ENCODE measurements around the gene G6PC3.
A peak's percentile ranks its signal among the peaks of the same experiment; 100 is the strongest.
"Not testable (repeated sequence)": the region's sequence is repeated elsewhere in the genome, so short reads cannot be mapped to it uniquely, and the experiment has no call there.

G6PC3 gene

DNA sequence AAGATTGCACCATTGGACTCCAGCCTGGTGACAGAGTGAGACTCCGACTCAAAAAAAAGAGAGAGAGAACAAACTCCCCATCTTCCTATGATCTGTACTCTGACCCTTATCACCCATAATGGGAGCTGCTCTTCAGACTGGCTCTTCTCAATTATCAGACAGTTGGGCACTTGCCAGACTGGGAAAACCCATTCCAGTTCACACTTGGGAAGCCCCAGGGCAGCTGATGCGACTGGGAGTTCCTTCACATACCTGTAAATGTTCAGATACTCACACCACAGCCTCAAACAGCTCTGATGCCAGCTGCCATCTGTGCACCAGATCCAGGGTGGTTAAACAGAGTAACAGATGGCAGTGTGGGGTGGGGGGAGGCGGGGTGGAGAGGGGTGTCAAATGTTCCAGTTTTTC, 31.9 kb upstream of the G6PC3 start:
- H3K27me3 ChIP-seq (ENCODE audit: control insufficient read depth in 1 of 2, insufficient read depth in 2 of 2, low read length in 2 of 2), result no peaks in the 10 kb centered on the region
- H3K4me1 ChIP-seq (ENCODE audit: insufficient read depth, low read length), result peaks cover 31% of the 10 kb centered on the region
- no peak overlapping the region for H3K4me3 ChIP-seq (ENCODE audit: low read depth in 1 of 2, low read length in 2 of 2)
- H3K27ac ChIP-seq (ENCODE audit: low read depth, low read length), result no peak overlapping the region
- H3K9ac ChIP-seq (ENCODE audit: low read length), result no peak overlapping the region
- H3K36me3 ChIP-seq (ENCODE audit: insufficient read depth, low read length), result peaks cover 34% of the 10 kb centered on the region
- no peaks in the 10 kb centered on the region for H3K9me3 ChIP-seq (ENCODE audit: low read length)

DNA sequence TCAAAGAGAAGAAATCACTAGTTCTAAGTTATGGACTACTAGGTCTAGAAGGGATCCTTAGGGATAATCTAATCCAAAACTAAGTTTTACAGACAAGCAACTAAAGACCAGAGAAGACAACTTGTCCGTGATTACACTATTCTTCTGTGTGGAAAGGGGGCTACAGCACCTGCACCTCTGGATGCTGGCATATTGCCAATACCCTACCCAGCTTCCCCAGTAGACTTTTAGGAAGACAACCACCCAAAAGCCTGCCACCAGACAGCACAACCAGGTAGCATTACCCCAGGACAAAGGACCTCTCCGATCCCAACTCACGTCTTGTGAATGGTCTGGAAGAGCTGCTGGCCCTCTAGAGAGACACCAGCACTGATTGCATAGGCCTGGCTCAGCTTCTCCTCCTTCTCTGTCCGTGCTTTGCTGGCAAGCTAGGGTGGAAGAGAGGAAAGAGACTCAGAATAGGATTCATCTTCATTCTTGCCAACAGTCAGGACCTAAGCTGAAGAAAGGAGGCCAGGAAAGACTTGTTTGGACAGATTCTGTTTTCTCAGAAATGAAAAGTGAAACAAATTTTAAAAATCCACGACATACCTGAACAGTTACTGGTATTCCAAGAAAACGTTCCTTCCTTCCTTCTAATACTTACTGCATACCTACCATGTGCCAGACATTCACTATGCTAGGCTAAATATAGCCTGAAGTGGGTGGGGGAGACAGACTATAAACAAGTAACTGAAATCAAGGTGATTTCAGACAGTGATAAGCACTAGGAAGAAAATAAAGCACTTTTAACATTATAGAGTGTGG, 30.5 kb upstream of the G6PC3 start:
- Histone ChIP-seq H3K9ac (ENCODE audit: low read length) (peak overlapping the region; percentile 37), H3K9me3 (ENCODE audit: low read length) (no peaks in the 10 kb centered on the region), H3K36me3 (ENCODE audit: insufficient read depth, low read length) (peaks cover 26% of the 10 kb centered on the region), H3K27me3 (ENCODE audit: control insufficient read depth in 1 of 2, insufficient read depth in 2 of 2, low read length in 2 of 2) (no peaks in the 10 kb centered on the region), H3K27ac (ENCODE audit: low read depth, low read length) (peak overlapping the region; percentile 17), H3K4me3 (ENCODE audit: low read depth in 1 of 2, low read length in 2 of 2) (no peak overlapping the region), H3K4me1 (ENCODE audit: insufficient read depth, low read length) (peaks cover 40% of the 10 kb centered on the region)

DNA sequence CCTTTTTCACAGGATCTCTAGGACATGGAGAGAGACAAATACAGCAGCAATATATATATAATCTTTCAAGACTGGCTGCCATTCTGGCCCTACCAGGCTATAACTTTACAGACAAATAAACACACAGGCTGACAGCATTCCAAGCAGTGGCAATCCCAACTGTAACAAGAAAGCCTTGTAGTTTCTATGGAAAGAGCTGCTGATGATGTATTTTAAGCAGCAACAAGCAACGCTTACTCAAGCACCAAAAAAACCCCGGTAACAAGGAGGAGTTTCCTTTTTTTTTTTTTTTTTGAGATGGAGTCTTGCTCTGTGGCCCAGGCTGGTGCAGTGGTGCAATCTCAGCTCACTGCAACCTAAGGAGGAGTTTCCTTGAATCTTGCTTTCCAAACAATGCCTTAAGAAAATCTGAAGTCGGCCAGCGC, 27.3 kb upstream of the G6PC3 start:
- Histone ChIP-seq H3K27me3 (ENCODE audit: control insufficient read depth in 1 of 2, insufficient read depth in 2 of 2, low read length in 2 of 2) (no peaks in the 10 kb centered on the region), H3K9me3 (ENCODE audit: low read length) (no peaks in the 10 kb centered on the region), H3K36me3 (ENCODE audit: insufficient read depth, low read length) (peaks cover 6% of the 10 kb centered on the region), H3K4me1 (ENCODE audit: insufficient read depth, low read length) (peaks cover 40% of the 10 kb centered on the region), H3K27ac (ENCODE audit: low read depth, low read length) (no peak overlapping the region), H3K4me3 (ENCODE audit: low read depth in 1 of 2, low read length in 2 of 2) (no peak overlapping the region), H3K9ac (ENCODE audit: low read length) (no peak overlapping the region)

DNA sequence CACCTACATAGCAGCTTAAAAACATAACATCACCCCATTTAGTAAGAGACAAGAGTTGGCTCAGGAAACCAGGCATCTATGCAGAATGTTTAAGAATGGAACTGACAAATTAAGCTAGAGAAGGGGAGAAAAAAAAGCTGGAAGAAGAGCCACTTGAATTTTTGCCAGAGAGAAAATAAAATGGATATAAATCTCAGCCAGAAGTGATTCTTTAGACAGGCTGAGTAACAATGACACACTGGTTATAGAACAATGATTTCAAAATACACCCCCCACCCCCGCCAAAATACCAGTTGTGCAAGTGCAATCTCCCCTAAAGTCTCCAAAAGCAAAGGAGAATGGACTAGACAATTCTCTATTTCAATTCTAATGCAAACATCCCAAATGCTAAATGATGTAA, 26.5 kb upstream of the G6PC3 start:
- Histone ChIP-seq H3K36me3 (ENCODE audit: insufficient read depth, low read length) (no peaks in the 10 kb centered on the region), H3K27ac (ENCODE audit: low read depth, low read length) (no peak overlapping the region), H3K4me1 (ENCODE audit: insufficient read depth, low read length) (peaks cover 40% of the 10 kb centered on the region), H3K9ac (ENCODE audit: low read length) (no peak overlapping the region), H3K9me3 (ENCODE audit: low read length) (no peaks in the 10 kb centered on the region), H3K27me3 (ENCODE audit: control insufficient read depth in 1 of 2, insufficient read depth in 2 of 2, low read length in 2 of 2) (no peaks in the 10 kb centered on the region), H3K4me3 (ENCODE audit: low read depth in 1 of 2, low read length in 2 of 2) (no peak overlapping the region)

- H3K9ac ChIP-seq (ENCODE audit: low read length), result no peak overlapping the region
- no peaks in the 10 kb centered on the region for H3K9me3 ChIP-seq (ENCODE audit: low read length)
- no peak overlapping the region for H3K27ac ChIP-seq (ENCODE audit: low read depth, low read length)
- H3K4me3 ChIP-seq (ENCODE audit: low read depth in 1 of 2, low read length in 2 of 2), result no peak overlapping the region
- H3K4me1 ChIP-seq (ENCODE audit: insufficient read depth, low read length), result peaks cover 31% of the 10 kb centered on the region
- peaks cover 13% of the 10 kb centered on the region for H3K36me3 ChIP-seq (ENCODE audit: insufficient read depth, low read length)
- no peaks in the 10 kb centered on the region for H3K27me3 ChIP-seq (ENCODE audit: control insufficient read depth in 1 of 2, insufficient read depth in 2 of 2, low read length in 2 of 2)
These were observed 25.0 kb upstream of the G6PC3 start for GRCh38 chr17:44045486-44045885.

- H3K27ac ChIP-seq (ENCODE audit: low read depth, low read length); H3K27me3 ChIP-seq (ENCODE audit: control insufficient read depth in 1 of 2, insufficient read depth in 2 of 2, low read length in 2 of 2); H3K9me3 ChIP-seq (ENCODE audit: low read length); H3K9ac ChIP-seq (ENCODE audit: low read length); H3K4me3 ChIP-seq (ENCODE audit: low read depth in 1 of 2, low read length in 2 of 2): not testable (repeated sequence)
- peaks cover 23% of the 10 kb centered on the region for H3K36me3 ChIP-seq (ENCODE audit: insufficient read depth, low read length)
- peaks cover 18% of the 10 kb centered on the region for H3K4me1 ChIP-seq (ENCODE audit: insufficient read depth, low read length)
These were observed 23.6 kb upstream of the G6PC3 start for GRCh38 chr17:44046893-44047292.

DNA sequence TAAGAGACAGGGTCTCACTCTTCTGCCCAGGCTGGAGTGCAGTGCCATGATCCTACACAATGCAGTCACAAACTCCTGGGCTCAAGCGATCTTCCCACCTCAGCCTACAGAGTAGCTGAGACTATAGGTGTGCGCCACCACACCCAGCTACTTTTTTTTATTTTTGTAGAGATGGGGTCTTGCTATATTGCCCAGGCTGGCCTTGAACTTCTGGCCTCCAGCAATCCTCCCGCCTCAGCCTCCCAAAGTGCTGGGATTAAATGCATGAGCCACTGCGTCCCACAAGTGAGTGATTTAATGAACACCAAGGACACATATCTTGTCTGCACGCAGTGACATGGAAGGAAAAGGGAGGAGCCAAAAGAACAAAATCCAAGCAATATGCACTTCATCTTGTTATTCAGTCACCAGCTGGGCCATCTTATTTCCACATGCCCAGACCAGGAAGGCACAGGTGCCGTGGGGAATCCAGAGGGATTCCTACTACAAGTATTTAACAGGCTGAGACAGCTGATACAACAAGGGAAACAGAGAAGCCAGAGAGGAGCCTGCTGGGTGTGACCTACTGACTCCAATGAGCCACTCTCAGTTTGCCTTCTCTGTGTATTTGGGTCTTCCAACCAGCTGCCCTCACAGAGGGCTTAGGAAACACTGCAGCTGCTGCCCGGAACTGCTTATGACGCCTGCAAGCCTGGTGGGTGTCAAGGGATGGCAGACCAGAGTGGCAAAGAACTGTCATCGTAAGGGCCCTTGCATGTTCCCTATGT, 21.1 kb upstream of the G6PC3 start:
- peaks cover 28% of the 10 kb centered on the region for H3K36me3 ChIP-seq (ENCODE audit: insufficient read depth, low read length)
- no peak overlapping the region for H3K27ac ChIP-seq (ENCODE audit: low read depth, low read length)
- H3K9ac ChIP-seq (ENCODE audit: low read length), result no peak overlapping the region
- no peak overlapping the region for H3K4me3 ChIP-seq (ENCODE audit: low read depth in 1 of 2, low read length in 2 of 2)
- no peaks in the 10 kb centered on the region for H3K27me3 ChIP-seq (ENCODE audit: control insufficient read depth in 1 of 2, insufficient read depth in 2 of 2, low read length in 2 of 2)
- no peaks in the 10 kb centered on the region for H3K9me3 ChIP-seq (ENCODE audit: low read length)
- H3K4me1 ChIP-seq (ENCODE audit: insufficient read depth, low read length), result peaks cover 6% of the 10 kb centered on the region

DNA sequence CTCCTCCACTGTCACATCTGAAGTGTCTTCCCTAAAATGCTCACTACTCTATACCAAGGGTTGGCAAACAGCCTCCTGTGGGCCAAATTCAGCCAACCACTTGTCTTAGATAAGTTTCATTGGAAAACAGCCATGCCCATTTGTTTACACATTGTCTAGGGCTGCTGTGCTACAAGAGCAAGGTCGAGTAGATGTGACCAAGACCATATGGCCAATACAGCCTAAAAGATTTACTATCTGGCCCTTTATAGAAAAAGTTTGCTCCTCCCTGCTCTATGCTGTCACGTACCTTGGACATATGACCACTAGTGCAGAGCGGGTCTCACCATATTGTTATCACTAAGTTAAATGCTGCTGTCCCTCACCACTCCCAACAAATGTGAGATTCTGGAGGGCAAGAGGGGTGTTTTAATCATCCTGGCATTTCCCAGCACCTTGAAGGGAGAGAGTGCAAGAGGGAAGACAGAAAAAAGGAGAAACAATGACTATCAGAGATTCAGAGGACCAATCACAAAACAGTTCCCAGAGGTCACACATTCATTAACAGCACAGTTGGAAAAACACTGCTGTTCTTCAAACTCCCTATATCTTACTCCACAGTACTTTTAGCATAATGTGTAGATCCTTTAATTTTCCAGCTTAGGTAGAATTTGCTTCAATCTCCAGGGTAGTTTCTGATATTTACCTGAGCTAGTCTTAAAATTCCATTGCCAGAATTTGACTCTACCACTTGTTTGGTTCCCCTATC, 17.2 kb upstream of the G6PC3 start:
- Histone ChIP-seq H3K4me1 (ENCODE audit: insufficient read depth, low read length) (peaks cover 6% of the 10 kb centered on the region), H3K27me3 (ENCODE audit: control insufficient read depth in 1 of 2, insufficient read depth in 2 of 2, low read length in 2 of 2) (no peaks in the 10 kb centered on the region), H3K9ac (ENCODE audit: low read length) (no peak overlapping the region), H3K9me3 (ENCODE audit: low read length) (no peaks in the 10 kb centered on the region), H3K27ac (ENCODE audit: low read depth, low read length) (no peak overlapping the region), H3K4me3 (ENCODE audit: low read depth in 1 of 2, low read length in 2 of 2) (no peak overlapping the region), H3K36me3 (ENCODE audit: insufficient read depth, low read length) (peaks cover 28% of the 10 kb centered on the region)

GRCh38 chr17:44059101-44059892, 11.2 kb upstream of the G6PC3 start:
- H3K4me3 ChIP-seq (ENCODE audit: low read depth in 1 of 2, low read length in 2 of 2), result no peak overlapping the region
- no peaks in the 10 kb centered on the region for H3K27me3 ChIP-seq (ENCODE audit: control insufficient read depth in 1 of 2, insufficient read depth in 2 of 2, low read length in 2 of 2)
- no peaks in the 10 kb centered on the region for H3K4me1 ChIP-seq (ENCODE audit: insufficient read depth, low read length)
- H3K9ac ChIP-seq (ENCODE audit: low read length), result no peak overlapping the region
- H3K27ac ChIP-seq (ENCODE audit: low read depth, low read length), result no peak overlapping the region
- H3K9me3 ChIP-seq (ENCODE audit: low read length), result no peaks in the 10 kb centered on the region
- H3K36me3 ChIP-seq (ENCODE audit: insufficient read depth, low read length), result peaks cover 28% of the 10 kb centered on the region

- no peak overlapping the region for H3K27ac ChIP-seq (ENCODE audit: low read depth, low read length)
- no peak overlapping the region for H3K4me3 ChIP-seq (ENCODE audit: low read depth in 1 of 2, low read length in 2 of 2)
- H3K27me3 ChIP-seq (ENCODE audit: control insufficient read depth in 1 of 2, insufficient read depth in 2 of 2, low read length in 2 of 2), result no peaks in the 10 kb centered on the region
- H3K9ac ChIP-seq (ENCODE audit: low read length), result no peak overlapping the region
- H3K4me1 ChIP-seq (ENCODE audit: insufficient read depth, low read length), result peaks cover 8% of the 10 kb centered on the region
- H3K9me3 ChIP-seq (ENCODE audit: low read length), result no peaks in the 10 kb centered on the region
- H3K36me3 ChIP-seq (ENCODE audit: insufficient read depth, low read length), result peaks cover 28% of the 10 kb centered on the region
These were observed 9.1 kb upstream of the G6PC3 start for GRCh38 chr17:44061446-44061845.

GRCh38 chr17:44062871-44063270, 7.7 kb upstream of the G6PC3 start:
- Histone ChIP-seq H3K4me1 (ENCODE audit: insufficient read depth, low read length) (peaks cover 13% of the 10 kb centered on the region), H3K36me3 (ENCODE audit: insufficient read depth, low read length) (peaks cover 28% of the 10 kb centered on the region), H3K4me3 (ENCODE audit: low read depth in 1 of 2, low read length in 2 of 2) (no peak overlapping the region)

More at GRCh38 chr17:44062871-44063270, 7.7 kb upstream of the G6PC3 start:
- H3K9ac ChIP-seq (ENCODE audit: low read length), result no peak overlapping the region
- H3K9me3 ChIP-seq (ENCODE audit: low read length), result no peaks in the 10 kb centered on the region
- no peaks in the 10 kb centered on the region for H3K27me3 ChIP-seq (ENCODE audit: control insufficient read depth in 1 of 2, insufficient read depth in 2 of 2, low read length in 2 of 2)
- no peak overlapping the region for H3K27ac ChIP-seq (ENCODE audit: low read depth, low read length)
